Hindlimb muscle (tissue), 1 donor: ENCODE measurements around the gene ALOX15. TPM values are rescaled to one million over a fixed set of nuclear protein-coding genes. Genes with fewer than 3 reads are reported as not detected.
"Not testable (repeated sequence)": the region's sequence is repeated elsewhere in the genome, so short reads cannot be mapped to it uniquely, and the experiment has no call there.

ENCODE experiments used
- DNase-seq: peaks from one replicate; pipeline ENCODE4 v3.0.0-alpha.2; 2013
- polyA plus RNA-seq: library from polyadenylated mRNA; unstranded; fragments of 120-200 nt; gene quantifications from one replicate; pipeline ENCODE4 v1.2.1, GENCODE V29; 2013; ENCODE audit not compliant: insufficient read length

Gene ALOX15
- polyA plus RNA-seq, 1 donor: 0.14 TPM

GRCh38 chr17:4616476-4616875 is 25.0 kb downstream of the ALOX15 start:
- DNase-seq: no peak

- DNase-seq: no peak
Measured at GRCh38 chr17:4610656-4611055, 30.8 kb downstream of the ALOX15 start.

GRCh38 chr17:4610162-4610561 is 31.3 kb downstream of the ALOX15 start:
- DNase-seq: no peak

GRCh38 chr17:4609761-4610160 is 31.7 kb downstream of the ALOX15 start:
- no peak for DNase-seq

- peak; percentile 66 for DNase-seq
Measured at GRCh38 chr17:4607773-4608187, 33.7 kb downstream of the ALOX15 start.

GRCh38 chr17:4607261-4607741 is 34.2 kb downstream of the ALOX15 start:
- no peak for DNase-seq

GRCh38 chr17:4605826-4606225 is 35.7 kb downstream of the ALOX15 start:
- no peak for DNase-seq

- DNase-seq: not testable (repeated sequence)
Measured at GRCh38 chr17:4604736-4605135, 36.7 kb downstream of the ALOX15 start.

GRCh38 chr17:4604111-4604644 is 37.3 kb downstream of the ALOX15 start:
- peak; percentile 57 for DNase-seq

- DNase-seq: no peak
Measured at GRCh38 chr17:4602041-4602440, 39.4 kb downstream of the ALOX15 start.

GRCh38 chr17:4601326-4601725 is 40.2 kb downstream of the ALOX15 start:
- no peak for DNase-seq

GRCh38 chr17:4600563-4600962 is 40.9 kb downstream of the ALOX15 start:
- DNase-seq: no peak

GRCh38 chr17:4599505-4600281 is 41.8 kb downstream of the ALOX15 start:
- DNase-seq: peak; percentile 75

GRCh38 chr17:4598776-4599504 is 42.5 kb downstream of the ALOX15 start:
- DNase-seq: peak; percentile 70

GRCh38 chr17:4597975-4598374 is 43.5 kb downstream of the ALOX15 start:
- no peak for DNase-seq

- DNase-seq: no peak
Measured at GRCh38 chr17:4596636-4597380, 44.7 kb downstream of the ALOX15 start.

- DNase-seq: not testable (repeated sequence)
Measured at GRCh38 chr17:4595685-4596342, 45.7 kb downstream of the ALOX15 start.

GRCh38 chr17:4594931-4595684 is 46.4 kb downstream of the ALOX15 start:
- DNase-seq: no peak

GRCh38 chr17:4594406-4594805 is 47.1 kb downstream of the ALOX15 start:
- DNase-seq: no peak

GRCh38 chr17:4593021-4593421 is 48.5 kb downstream of the ALOX15 start:
- DNase-seq: no peak

- DNase-seq: no peak
Measured at GRCh38 chr17:4592240-4593005, 49.1 kb downstream of the ALOX15 start.
